PC-9 (cell line): Measurements from ENCODE around the gene DNMT3A.

Experiments used
- EZH2 ChIP-seq: fragments of 200-600 bp; sonication (generic); IDR thresholded peaks from 2 replicates; pipeline ENCODE4 v1.8.0; 2017; ENCODE audit warnings: antibody characterized with exemption, low read depth
- TF ChIP-seq, protein P1 (sequence below): fragments of 200-600 bp; sonication (generic); conservative IDR thresholded peaks from 2 replicates; pipeline ENCODE4 v1.6.1; 2017; ENCODE audit warnings: mixed run types, antibody characterized with exemption, mild to moderate bottlenecking, moderate library complexity

DNA sequence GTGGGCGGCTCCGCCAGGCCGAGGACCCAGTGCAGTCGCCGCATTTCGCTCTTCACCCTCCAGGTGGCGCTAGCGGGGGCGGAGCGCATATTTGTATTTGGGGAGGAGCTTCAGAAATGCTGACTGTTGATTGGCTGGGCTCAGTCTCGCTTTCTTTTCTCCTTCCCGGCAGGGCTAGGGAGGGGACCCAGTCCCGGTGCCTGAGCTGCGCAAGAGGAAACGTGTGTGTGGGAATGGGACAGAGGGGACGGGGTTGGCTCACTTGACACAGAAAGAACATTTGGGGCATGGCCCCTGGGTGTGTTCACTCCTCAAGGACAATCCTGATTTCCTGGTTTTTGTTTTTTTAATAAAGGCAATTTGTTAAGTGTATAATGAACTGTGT, 20.3 kb upstream of the DNMT3A start:
- TF ChIP-seq, protein P1, sequence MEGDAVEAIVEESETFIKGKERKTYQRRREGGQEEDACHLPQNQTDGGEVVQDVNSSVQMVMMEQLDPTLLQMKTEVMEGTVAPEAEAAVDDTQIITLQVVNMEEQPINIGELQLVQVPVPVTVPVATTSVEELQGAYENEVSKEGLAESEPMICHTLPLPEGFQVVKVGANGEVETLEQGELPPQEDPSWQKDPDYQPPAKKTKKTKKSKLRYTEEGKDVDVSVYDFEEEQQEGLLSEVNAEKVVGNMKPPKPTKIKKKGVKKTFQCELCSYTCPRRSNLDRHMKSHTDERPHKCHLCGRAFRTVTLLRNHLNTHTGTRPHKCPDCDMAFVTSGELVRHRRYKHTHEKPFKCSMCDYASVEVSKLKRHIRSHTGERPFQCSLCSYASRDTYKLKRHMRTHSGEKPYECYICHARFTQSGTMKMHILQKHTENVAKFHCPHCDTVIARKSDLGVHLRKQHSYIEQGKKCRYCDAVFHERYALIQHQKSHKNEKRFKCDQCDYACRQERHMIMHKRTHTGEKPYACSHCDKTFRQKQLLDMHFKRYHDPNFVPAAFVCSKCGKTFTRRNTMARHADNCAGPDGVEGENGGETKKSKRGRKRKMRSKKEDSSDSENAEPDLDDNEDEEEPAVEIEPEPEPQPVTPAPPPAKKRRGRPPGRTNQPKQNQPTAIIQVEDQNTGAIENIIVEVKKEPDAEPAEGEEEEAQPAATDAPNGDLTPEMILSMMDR = peak; percentile 97
- TF ChIP-seq EZH2 = no peak
